HepG2 (cell line): Measurements from ENCODE around the gene CRLF3.
"Not testable (repeated sequence)": the region's sequence is repeated elsewhere in the genome, so short reads cannot be mapped to it uniquely, and the experiment has no call there.

Source experiments
- CENPT ChIP-seq: sonication (generic); formaldehyde crosslinking; IDR thresholded peaks from 2 replicates; pipeline ENCODE4 v1.8.0; 2022; ENCODE audit warnings: low read depth, mild to moderate bottlenecking, moderate library complexity, missing genetic modification reagents
- GABPA ChIP-seq, 2 experiments: IDR thresholded peaks; 2 replicates each; pipeline ENCODE4 v1.6.1; 2011 to 2016; ENCODE audit warnings: low read depth in 2 of 2, low read length in 1 of 2, missing biosample characterization in 1 of 2, missing genetic modification characterization in 1 of 2
- GATAD2A ChIP-seq: IDR thresholded peaks from 2 replicates; pipeline ENCODE4 v1.6.1; 2016
- GTF2F1 ChIP-seq: fragments of 150-350 bp; IDR thresholded peaks from 2 replicates; pipeline ENCODE4 v1.6.1; 2014; ENCODE audit warnings: low read length
- HNF4G ChIP-seq, 2 experiments: sonication (generic) in 1 of 2; formaldehyde crosslinking in 1 of 2; IDR thresholded peaks; 2 replicates each; pipeline versions ENCODE4 v1.4.0 to v1.6.1; 2011 to 2020; ENCODE audit warnings: borderline replicate concordance in 2 of 2, low read depth in 2 of 2, mild to moderate bottlenecking in 2 of 2, low read length in 1 of 2, missing genetic modification reagents in 1 of 2, moderate library complexity in 1 of 2
- KDM6A ChIP-seq: IDR thresholded peaks from 2 replicates; pipeline ENCODE4 v1.6.1; 2016; ENCODE audit warnings: low read depth
- PHF8 ChIP-seq: sonication (generic); formaldehyde crosslinking; IDR thresholded peaks from 2 replicates; pipeline ENCODE4 v1.5.0; 2020; ENCODE audit warnings: missing genetic modification reagents
- RFXAP ChIP-seq: sonication (generic); formaldehyde crosslinking; IDR thresholded peaks from 2 replicates; pipeline ENCODE4 v1.4.0; 2020; ENCODE audit warnings: missing genetic modification reagents, borderline replicate concordance
- SMC3 ChIP-seq: IDR thresholded peaks from 2 replicates; pipeline ENCODE4 v1.6.1; 2011; ENCODE audit warnings: low read length, improper control_type of control experiment
- ZMAT3 ChIP-seq: sonication (generic); formaldehyde crosslinking; conservative IDR thresholded peaks from 2 replicates; pipeline ENCODE4 v1.7.0; 2021; ENCODE audit warnings: missing genetic modification reagents
- ZNF121 ChIP-seq: sonication (generic); formaldehyde crosslinking; IDR thresholded peaks from 2 replicates; pipeline ENCODE4 v1.5.0; 2020; ENCODE audit warnings: mild to moderate bottlenecking, missing genetic modification reagents
- TF ChIP-seq, protein P1 (sequence below): sonication (generic); formaldehyde crosslinking; IDR thresholded peaks from 2 replicates; pipeline ENCODE4 v1.8.0; 2022; ENCODE audit warnings: missing genetic modification reagents, mild to moderate bottlenecking, borderline replicate concordance
- TF ChIP-seq, protein P2 (sequence below): sonication (generic); formaldehyde crosslinking; IDR thresholded peaks from 2 replicates; pipeline ENCODE4 v1.5.0; 2020; ENCODE audit warnings: mild to moderate bottlenecking, missing genetic modification reagents, moderate library complexity
- TF ChIP-seq, protein P3 (sequence below): sonication (generic); formaldehyde crosslinking; IDR thresholded peaks from 2 replicates; pipeline ENCODE4 v1.4.0; 2020; ENCODE audit warnings: mild to moderate bottlenecking, low read depth, missing genetic modification reagents

- TF ChIP-seq HNF4G (IDR thresholded peaks at IDR 0.05; ENCODE audit: borderline replicate concordance, low read depth, low read length); HNF4G (CRISPR knock-in tag; IDR thresholded peaks at IDR 0.05; ENCODE audit: borderline replicate concordance, low read depth); GABPA (IDR thresholded peaks at IDR 0.05; ENCODE audit: low read depth, low read length); GABPA (CRISPR knock-in tag; IDR thresholded peaks at IDR 0.05; ENCODE audit: low read depth); ZNF121 (CRISPR knock-in tag); GTF2F1; GATAD2A (CRISPR knock-in tag); CENPT (CRISPR knock-in tag); KDM6A; RFXAP (CRISPR knock-in tag); PHF8 (CRISPR knock-in tag); ZMAT3 (CRISPR knock-in tag); SMC3: not testable (repeated sequence)
- TF ChIP-seq, protein P1, sequence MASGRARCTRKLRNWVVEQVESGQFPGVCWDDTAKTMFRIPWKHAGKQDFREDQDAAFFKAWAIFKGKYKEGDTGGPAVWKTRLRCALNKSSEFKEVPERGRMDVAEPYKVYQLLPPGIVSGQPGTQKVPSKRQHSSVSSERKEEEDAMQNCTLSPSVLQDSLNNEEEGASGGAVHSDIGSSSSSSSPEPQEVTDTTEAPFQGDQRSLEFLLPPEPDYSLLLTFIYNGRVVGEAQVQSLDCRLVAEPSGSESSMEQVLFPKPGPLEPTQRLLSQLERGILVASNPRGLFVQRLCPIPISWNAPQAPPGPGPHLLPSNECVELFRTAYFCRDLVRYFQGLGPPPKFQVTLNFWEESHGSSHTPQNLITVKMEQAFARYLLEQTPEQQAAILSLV (CRISPR knock-in tag), result not testable (repeated sequence)
- TF ChIP-seq, protein P2, sequence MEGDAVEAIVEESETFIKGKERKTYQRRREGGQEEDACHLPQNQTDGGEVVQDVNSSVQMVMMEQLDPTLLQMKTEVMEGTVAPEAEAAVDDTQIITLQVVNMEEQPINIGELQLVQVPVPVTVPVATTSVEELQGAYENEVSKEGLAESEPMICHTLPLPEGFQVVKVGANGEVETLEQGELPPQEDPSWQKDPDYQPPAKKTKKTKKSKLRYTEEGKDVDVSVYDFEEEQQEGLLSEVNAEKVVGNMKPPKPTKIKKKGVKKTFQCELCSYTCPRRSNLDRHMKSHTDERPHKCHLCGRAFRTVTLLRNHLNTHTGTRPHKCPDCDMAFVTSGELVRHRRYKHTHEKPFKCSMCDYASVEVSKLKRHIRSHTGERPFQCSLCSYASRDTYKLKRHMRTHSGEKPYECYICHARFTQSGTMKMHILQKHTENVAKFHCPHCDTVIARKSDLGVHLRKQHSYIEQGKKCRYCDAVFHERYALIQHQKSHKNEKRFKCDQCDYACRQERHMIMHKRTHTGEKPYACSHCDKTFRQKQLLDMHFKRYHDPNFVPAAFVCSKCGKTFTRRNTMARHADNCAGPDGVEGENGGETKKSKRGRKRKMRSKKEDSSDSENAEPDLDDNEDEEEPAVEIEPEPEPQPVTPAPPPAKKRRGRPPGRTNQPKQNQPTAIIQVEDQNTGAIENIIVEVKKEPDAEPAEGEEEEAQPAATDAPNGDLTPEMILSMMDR, result not testable (repeated sequence)
- TF ChIP-seq, protein P3, sequence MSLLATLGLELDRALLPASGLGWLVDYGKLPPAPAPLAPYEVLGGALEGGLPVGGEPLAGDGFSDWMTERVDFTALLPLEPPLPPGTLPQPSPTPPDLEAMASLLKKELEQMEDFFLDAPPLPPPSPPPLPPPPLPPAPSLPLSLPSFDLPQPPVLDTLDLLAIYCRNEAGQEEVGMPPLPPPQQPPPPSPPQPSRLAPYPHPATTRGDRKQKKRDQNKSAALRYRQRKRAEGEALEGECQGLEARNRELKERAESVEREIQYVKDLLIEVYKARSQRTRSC (CRISPR knock-in tag), result not testable (repeated sequence)
Observed at GRCh38 chr17:30768771-30769170, 55.7 kb downstream of the CRLF3 start.
